IPS-NIHi7 (cell line): ENCODE measurements around the gene BBIP1.
"Not testable (repeated sequence)": the region's sequence is repeated elsewhere in the genome, so short reads cannot be mapped to it uniquely, and the experiment has no call there.

Experiments
- DNase-seq: peaks from one replicate; pipeline ENCODE4 v3.0.0; 2012; ENCODE audit warnings: mixed read lengths; ENCODE audit errors: extremely low spot score

The BBIP1 gene

DNA sequence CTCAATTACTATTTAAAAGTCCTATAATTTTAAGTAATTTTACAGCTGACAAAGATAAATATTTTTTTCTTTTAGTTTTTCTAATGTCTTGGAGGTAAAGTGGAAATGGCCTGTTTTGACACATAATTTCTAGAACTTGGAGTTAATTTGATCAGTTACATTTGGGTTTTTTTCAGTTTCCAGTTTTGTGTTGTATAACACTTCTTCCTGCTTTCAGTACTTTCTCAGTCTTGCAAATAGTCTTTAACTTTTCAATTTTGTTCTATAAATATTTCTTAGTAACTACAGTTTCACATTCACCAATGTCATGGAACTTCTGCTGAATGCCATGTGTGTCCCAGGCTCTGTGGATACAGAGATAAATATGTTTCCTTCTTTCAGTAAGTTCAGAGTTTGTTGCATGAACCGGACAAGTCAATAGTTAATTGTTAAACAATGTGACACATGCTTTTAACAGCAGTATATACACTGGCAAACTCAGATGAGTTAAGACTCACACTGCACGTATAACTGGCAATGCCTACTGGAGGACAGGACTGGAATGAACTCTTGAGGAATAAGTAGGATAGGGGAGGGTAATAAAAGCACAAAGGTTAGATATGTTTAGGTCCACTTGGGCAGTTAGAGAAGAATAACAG lies 5.0 kb upstream of the BBIP1 start:
- DNase-seq, result no peak

DNA sequence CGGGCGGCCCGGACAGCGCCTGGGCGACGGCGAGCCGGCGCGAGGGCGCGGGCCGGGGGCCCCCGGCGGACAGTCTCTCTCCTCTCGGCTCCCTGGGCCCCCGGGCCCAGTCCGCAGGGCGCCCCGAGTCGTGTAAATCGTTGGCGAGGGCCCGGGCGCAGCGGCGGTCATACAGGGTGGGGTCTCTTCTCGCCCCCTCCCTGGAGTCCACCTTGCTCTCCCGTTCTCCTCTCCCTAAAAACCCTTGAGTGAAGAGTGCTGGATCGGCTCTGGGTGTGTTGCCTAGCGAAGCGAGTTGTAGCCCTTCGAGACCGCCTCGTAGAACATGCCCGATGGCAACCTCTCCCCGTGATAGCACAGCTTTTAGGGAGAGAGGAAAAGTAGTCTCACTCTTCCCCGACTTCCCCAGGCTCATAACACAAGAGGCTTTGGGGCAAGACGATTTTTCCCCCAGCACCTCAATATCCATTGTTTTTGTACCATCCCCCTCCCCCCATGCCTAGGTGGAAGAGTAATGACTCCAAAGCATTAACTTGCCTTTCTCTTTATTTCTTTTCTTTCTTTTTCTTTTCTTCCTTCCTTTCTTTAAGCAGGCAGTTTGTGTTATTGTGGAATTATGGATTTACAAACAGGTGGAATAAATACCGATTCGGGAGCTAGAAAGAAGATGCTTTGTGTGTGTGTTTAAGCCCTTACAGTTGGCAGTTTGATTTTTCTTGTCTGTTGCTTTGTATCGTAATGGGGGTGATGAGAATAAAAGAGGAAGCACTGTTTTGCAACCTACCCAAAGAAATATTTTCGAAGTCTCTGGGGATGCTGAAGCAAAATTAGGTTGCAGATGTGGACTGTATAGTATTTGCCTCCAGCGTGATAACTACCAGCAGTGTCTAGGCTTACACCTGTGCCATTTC lies 1.2 kb upstream of the BBIP1 start:
- peak; percentile 20 for DNase-seq

DNA sequence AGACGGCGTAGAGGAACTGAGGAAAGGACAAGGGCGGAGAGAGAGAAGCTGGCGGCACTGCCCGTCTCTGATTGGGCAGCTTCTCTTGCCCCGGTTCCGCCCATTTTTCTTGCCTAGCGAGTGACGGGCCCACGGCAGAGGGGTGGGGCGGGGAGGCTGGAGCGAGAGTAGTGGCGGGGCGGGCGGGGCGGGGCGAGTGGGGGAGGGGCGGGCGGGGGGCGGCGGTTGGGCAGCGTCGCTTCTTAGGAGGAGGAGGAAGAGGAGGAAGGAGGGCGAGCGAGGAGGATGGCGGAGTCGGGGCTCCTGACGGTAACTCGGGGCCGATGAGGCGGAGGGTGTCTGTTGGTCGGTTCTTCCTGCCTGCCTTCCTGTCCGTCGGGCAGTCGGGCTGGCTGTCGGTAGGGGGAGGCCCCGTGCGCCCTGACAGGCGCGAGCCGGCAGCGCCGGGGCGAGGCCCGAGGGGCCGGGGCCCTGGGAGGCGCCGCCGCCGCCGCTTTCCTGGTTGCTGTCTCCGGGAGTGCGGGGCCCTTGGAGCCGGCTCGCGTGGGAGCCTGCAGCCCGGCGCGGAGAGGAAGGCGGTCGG lies 460 bp upstream of the BBIP1 start, which contains the start of gene SHOC2:
Gene SHOC2, plus strand, starts transcription at position 256 of the 583 bp plus-strand sequence. CDS start 44,755 bp downstream, outside the sequence.
- peak; percentile 91 for DNase-seq

DNA sequence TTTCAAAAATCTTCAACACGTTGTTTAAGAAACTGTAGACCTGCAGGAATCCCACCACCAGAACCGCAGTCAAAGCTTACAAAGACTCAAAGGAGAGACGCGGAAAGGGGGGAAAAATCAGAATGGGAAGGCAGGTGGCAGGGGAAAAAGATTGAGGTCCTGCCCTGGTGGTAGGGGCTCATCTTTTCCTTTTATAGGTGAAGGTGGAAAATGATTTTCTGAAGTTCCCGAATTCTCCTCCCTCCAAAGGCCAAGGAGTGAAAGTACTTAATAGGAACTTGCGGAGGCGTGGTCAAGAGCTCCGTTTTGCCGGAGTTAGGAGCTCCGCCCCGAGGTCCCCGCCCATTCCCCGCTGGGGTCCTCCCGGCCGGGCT lies 724 bp downstream of the BBIP1 start:
- peak; percentile 95 for DNase-seq

DNA sequence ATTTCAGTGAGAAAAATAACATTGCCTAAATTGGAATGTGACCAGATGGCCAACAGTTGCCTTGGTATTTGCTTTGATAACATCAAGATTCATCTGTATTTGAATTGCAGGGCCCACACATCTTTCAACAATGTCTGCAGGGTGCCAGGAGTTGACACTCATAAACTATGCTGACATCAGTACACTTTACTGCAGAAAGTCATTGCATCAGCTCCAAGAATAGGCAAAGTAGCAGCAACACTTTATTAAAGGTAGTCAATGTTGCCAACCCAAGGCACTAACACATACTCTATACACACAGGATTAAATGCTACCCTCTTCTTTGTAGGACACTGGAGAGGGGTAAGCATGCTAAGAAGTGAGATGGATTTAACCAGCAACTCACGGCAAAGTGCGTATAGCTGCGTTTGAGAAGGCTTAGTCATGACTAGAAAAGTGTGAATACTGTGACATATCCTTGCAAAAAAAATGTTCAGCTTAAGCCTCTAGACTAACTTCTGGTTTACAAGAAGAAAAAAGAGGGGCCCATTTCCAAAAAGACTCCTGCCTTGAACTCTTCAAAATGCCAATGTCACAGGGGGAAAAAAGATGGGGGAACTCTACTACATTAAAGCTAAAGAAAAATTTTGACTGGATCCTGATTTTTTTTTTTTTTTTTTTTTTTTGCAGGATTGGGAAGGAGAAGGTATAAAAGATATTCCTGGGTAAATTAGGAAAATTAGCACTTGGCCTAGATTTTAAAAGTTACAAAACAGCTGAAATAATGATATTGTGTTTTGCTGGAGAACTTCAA lies 2.2 kb downstream of the BBIP1 start:
- no peak for DNase-seq

DNA sequence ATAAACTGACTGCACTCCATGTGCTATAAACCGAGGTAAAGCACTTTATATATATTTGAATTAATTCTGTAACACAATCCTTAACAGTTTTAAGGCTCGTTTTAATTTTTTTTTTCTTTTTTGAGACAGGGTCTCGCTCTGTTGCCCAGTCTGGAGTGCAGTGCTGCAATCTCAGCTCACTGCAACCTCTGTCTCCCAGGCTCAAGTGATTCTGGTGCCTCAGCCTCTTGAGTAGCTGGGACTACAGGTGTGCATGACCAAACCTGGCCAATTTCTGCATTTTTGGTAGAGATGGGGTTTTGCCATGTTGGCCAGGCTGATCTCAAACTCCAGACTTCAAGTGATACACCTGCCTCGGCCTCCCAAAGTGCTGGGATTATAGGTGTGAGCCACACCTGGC lies 3.4 kb downstream of the BBIP1 start:
- DNase-seq, result not testable (repeated sequence)

DNA sequence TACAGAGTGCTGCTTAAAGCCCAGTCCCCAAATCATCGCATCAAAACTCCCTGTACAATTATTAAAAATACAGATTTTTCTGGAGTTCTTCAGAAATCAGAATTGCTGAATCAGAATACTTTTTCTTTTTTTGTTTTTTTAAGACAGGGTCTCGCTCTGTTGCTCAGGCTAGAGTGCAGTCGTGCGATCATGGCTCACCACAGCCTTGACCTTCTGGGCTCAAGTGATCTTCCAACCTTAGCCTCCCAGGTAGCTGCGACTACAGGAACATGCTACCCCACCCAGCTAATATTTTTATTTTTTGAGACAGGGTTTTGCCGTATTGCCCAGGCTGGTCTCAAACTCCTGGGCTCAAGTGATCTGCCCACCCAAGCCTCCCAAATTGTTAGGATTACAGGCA lies 3.9 kb downstream of the BBIP1 start:
- no peak for DNase-seq

DNA sequence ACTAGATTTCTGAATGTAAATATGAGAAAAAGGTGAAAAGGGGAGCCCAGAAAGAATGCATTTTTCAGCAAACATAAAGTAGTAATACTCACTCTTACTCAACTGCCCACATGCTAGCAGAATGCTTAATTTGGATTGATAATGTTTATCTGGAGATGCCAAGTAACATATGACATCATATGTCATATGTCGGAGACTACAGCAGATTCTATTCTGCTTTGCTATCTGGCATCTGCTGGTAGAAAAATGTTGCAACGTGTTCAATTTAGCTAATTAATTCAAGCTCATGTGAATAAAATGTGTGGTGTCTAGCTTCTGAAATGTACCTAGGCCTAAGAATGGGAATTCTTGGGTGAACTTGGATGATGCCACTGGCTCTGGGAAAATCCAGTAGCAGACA lies 4.5 kb downstream of the BBIP1 start:
- DNase-seq, result no peak

DNA sequence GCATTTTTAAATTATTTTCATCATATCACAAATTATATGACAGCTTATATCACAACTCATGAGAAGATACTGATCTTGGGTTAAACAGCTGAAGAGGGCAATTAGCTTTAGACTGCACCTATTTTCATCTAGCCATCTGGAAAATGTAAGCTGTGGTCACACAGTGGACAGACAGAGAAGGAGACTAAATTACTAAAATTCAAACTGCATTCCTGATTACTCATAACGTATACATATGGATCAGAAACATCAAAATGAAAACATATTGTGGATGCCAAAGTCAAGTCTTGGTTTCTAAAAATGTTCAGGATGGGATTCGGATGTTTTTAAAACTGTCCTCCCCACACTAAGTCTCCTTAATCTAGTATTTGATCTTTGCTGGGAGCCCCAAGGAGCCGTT lies 6.6 kb downstream of the BBIP1 start:
- no peak for DNase-seq

DNA sequence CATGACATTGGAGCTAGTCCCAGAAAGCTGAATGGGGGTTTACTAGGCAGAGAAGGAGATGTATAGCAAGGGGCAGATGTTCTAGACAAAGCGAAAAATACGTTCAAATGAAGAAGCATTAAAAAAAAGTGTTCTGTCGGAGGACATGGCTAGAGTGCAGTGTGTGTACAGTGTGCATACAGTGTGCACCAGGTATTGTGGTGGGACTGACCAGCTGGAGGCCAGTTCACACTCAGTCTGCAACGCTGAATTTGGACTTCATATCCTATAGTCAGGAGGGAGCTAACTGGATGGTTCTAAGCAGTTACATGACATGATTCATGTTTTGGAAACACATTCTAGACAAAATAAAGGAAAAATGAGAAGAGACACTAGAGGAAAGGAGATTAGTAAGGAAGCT lies 8.8 kb downstream of the BBIP1 start:
- DNase-seq, result no peak

DNA sequence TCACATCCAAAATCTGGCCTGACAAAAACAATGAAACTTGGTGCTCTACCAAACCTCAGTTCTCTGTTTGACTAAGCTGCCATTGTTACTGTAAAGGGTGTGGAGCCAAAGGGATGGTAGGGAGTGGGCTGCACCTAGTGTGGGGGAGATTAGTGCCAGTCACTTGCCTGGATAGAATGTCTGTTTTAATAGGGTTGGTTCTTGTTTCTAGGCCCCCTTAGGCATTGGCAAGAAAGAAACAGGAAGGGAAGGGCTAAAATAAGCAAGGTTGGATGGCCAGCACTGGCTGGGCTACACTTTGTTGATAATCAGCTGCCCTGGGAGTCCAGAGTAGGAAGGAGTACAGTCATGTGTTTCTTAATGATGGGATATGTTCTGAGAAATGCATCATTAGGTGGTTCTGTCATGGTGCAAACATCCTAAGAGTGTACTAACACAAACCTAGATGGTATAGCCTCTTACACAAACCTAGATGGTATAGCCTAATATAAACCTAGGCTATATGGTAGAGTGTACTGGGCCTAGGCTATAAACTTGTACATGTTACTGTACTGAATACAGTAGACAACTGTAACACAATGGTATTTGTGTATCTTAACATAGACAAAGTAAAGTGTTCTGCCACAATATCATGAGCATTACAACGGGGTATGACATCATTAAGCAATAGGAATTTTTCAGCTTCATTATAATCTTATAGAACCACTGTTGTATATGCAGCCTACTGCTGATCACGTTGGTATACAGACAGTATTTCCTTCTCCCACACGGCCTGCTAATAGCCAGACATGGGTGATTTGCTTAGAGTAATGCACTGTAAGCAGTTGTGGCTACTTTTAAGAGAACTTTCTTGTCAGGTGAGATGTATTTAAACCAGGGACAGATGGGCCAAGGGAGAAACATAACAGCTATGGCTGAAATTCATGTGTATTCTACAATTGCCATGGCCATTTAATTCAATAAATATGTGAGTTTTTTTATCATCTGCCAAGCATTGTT lies 15.4 kb downstream of the BBIP1 start:
- DNase-seq, result no peak

DNA sequence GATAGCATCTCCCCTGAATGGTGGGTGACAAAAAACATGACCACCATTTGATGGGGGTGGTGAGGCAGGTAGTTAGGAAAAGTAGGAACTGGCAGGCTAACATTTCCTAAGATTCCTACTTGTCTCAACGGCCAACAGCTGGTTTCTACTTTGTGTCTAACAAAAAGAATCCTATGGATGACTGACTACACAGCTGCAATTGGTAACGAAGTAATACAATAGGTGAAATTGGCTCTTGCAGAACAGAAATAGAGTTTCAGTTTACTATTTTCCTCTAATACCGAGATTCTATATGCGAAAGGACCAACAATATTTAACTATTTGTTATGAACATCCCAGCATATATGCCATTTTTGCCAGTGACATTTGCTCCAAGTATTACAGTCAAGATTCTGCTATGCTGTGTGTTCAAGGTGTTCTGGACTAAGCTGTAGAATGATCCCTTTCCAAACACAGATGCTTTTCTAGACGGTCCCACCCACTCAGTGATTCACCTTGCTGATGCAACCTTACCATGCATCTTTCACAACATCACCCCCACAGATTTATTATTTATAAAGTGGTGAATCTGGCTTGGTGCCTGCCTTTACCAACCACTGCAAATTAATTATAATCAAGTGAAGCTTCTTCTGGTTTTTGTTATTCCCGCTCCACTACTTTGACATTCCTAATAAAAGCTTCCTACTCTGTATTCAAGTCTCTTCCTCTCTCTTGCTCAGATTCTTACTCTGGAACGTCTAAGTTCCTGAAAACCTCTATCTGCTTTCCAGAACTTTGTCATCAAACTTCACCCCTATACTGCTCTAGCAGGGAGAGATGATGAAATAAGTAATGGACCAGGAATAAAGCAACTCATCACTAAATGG lies 16.8 kb downstream of the BBIP1 start:
- DNase-seq, result no peak

DNA sequence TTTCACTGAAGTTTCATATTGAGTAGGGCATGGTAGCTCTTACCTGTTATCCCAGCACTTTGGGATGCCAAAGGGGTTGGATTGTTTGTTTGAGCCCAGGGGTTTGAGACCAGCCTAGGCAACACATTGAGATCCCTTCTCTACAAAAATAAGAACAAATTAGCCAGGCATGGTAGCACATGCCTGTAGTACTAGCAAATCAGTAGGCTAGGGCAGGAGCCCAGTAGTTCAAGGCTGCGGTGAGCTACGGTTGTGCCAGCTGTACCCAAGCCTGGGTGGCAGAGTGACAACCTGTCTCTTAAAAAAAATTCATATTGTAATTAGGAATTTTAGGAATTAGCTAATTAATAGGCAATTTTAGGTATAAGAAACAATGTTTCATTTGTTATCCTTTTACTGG lies 18.0 kb downstream of the BBIP1 start:
- DNase-seq, result no peak

DNA sequence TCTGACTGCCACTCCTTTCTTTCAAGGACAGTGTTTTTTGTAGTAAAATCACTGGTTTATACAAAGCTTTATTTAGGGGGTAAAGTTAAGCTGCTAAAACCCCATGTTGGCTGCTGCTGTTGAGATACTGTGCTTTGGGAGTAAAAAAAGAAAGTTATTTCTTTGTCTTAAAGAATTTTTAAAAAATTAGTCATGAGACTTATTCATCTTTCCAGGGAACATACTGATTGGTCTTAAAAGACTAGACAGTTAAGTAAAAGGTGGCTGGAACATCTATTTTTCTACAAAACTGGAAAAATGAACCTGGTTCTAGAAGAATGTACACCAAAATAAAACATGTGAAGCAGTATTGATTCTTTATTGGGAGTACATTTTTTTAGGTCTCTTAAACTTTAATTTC lies 20.6 kb downstream of the BBIP1 start:
- no peak for DNase-seq

DNA sequence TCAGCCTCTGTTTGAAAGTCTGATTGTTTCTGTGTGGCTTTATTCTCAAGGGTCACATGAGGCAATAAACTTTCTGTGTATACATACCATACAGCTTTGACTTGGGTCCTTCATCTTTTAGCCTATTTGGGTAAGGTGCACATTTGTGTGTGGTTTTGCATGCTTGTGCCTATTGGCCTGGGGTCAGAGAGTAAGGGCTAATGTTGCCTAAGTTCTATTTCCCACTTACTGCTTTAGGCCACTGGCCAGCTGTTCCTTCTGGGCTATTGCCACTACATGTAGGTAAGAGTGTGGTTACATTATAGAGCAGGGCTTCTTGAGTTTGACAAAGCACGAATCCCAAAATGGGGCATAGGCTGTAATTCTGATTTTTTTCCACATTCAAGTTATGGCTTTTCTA lies 21.8 kb downstream of the BBIP1 start:
- DNase-seq, result no peak

DNA sequence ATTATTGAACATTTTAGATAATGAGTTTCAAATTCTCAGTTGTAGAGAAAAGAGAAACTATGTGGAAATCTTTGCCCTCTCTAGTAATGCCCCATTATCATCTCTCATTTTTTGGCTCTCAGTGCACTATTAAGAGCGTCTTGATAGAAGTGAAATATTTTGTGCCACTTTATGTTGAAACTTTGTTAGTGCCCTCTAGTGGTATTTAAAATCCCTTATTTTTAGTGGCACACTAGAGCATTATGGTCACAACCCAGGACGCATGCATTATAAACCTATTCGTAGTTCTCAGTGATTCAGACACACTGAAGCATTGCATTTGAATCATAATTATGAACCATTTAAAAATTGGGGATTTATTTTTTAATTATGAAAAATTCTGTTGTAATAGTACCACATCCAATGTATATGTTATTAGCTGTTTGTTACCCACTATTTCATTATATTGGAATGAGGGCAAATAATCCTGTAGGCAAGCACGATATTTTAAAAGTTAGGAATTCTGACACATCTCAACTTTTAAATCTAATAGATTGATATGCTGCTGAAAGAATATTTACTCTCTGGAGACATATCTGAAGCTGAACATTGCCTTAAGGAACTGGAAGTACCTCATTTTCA lies 25.3 kb downstream of the BBIP1 start:
- DNase-seq, result peak; percentile 19

DNA sequence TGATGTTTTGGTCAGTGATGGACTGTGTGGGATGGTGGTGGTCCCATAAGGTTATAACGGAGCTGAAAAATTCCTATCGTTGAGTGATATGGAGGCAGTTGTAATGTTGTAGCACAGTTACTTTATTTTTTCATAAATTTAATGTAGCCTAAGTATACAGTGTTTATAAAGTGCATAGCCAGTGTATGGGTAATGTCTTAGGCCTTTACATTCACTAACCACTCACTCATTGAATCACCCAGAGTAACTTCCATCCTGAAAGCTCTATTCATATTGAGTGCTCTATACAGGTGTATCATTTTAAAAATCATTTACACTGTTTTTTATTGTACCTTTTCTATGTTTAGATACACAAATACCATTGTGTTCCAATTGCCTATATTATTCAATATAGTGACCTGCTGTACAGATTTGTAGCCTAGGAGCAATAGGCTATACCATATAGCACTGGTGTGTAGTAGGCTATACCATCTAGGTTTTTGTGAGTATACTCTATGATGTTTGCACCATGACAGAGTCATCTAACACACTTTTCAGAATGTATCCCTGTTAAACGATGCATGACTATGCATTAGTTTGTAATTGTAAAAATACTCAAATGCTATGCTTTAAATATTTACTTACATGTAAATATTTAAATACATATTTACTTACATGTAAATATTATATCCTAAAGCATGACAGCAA lies 26.2 kb downstream of the BBIP1 start:
- no peak for DNase-seq

DNA sequence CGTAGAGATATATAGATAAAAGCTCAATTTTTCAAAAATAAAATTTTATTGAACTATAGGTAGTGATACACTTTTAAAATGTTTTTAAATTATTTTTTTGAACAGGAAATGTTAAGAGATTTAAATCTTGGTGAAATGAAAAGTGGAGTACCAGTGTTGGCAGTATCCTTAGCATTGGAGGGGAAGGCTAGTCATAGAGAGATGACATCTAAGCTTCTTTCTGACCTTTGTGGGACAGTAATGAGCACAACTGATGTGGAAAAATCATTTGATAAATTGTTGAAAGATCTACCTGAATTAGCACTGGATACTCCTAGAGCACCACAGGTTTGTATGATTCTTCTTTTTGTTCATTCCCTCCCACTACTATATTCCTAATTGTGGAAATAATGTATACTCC lies 31.4 kb downstream of the BBIP1 start:
- DNase-seq, result no peak
